ENCODE measurements around the gene RPS28. TPM values are rescaled to one million over a fixed set of nuclear protein-coding genes. Genes with fewer than 3 reads are reported as not detected.
"Not testable (repeated sequence)": the region's sequence is repeated elsewhere in the genome, so short reads cannot be mapped to it uniquely, and the experiment has no call there.

RPS28 gene
- total RNA-seq (2014; rRNA removed; shearing (Covaris generic)) (1,636 and 2,574 TPM in 2 replicates), total RNA-seq (2022) (2,187 and 2,253 TPM in 2 replicates), Bru-seq, nascent RNA (percentile 97 among the genes with signal in this experiment), BruChase-seq, experiment 1, labeled RNA remaining after a 6-hour chase (percentile 97 among the genes with signal in this experiment), BruChase-seq, experiment 2, labeled RNA remaining after a 2-hour chase (percentile 94 among the genes with signal in this experiment)
- long read RNA-seq, transcript RPS28-203 (4 exons, 1,326 nt), result major isoform, 337 of 350 reads
- long read RNA-seq, partial matches to known transcripts, result 5 of 350 reads
- long read RNA-seq, other reads (novel, unspliced or antisense), result 5 of 350 reads

DNA sequence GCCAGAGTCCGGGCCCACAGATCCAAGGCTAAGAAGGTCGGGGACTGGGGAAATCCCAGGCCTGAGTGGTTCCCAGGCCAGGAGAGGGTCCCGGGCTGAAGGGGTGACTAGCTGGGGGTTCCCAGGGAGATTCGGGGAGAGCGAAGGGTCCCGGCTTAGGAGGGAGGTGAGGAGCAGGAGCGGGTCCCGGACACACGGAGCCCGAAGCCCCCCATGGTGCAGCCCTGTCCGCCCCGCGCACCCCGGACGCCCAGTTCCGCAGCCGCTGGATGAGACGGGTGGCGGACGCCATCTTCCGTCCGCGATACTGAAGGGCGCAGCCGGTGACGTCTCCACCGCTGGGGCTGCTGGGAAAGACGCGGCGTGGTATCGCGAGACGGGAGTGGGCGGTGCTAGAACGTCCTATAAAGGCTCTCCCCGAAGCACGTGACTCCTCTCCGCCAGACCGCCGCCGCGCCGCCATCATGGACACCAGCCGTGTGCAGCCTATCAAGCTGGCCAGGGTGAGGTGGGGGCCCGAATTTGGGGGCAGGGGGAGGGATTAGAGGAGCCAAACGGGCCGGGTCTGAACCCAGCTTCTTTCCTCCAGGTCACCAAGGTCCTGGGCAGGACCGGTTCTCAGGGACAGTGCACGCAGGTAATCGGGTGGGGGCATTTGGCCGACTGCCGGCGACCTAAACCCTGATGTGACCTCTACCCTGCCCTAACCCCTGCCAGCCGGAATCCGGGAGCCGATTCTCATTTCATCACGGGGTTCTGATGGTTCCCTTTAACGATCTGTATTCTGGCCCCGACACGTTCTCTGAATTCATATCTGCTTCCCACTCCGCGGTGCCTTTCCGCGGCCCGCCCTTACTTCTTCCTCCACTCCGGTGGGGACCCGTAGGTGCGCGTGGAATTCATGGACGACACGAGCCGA lies at the start of gene RPS28, which contains the start of gene NDUFA7:
Gene RPS28 (plus strand): TSS at position 430 of the 919 bp plus-strand sequence. CDS start 35 bp downstream, at position 465.
Gene NDUFA7 (minus strand): TSS at position 309 of the 919 bp plus-strand sequence. CDS start 17 bp downstream, at position 292.
- H4K20me1 ChIP-seq (ENCODE audit: insufficient read depth, low read length), result peaks cover 12% of the 10 kb centered on the region
- H3K4me2 ChIP-seq (ENCODE audit: low read length), result peak within 1 kb of the TSS; percentile 99
- peak; percentile 98 for DNase-seq (ENCODE audit: low spot score)
- TF ChIP-seq EZH2phosphoT487 (IDR thresholded peaks at IDR 0.05; ENCODE audit: borderline replicate concordance, low read depth, low read length), result no peak
- TF ChIP-seq, protein P1, sequence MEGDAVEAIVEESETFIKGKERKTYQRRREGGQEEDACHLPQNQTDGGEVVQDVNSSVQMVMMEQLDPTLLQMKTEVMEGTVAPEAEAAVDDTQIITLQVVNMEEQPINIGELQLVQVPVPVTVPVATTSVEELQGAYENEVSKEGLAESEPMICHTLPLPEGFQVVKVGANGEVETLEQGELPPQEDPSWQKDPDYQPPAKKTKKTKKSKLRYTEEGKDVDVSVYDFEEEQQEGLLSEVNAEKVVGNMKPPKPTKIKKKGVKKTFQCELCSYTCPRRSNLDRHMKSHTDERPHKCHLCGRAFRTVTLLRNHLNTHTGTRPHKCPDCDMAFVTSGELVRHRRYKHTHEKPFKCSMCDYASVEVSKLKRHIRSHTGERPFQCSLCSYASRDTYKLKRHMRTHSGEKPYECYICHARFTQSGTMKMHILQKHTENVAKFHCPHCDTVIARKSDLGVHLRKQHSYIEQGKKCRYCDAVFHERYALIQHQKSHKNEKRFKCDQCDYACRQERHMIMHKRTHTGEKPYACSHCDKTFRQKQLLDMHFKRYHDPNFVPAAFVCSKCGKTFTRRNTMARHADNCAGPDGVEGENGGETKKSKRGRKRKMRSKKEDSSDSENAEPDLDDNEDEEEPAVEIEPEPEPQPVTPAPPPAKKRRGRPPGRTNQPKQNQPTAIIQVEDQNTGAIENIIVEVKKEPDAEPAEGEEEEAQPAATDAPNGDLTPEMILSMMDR (conservative IDR thresholded peaks at IDR 0.05; ENCODE audit: low read length), result 0 out of 2 replicates have a peak, but pooled peaks have one; percentile 27
- H3K79me2 ChIP-seq (ENCODE audit: insufficient read depth, low read depth, low read length), result peaks cover 49% of the 10 kb centered on the region
- H3K4me3 ChIP-seq (ENCODE audit: low read depth, low read length, poor library complexity, severe bottlenecking), result peak within 1 kb of the TSS; percentile 100
- peaks cover 60% of the 10 kb centered on the region for H3K36me3 ChIP-seq (ENCODE audit: insufficient read depth, low read length)
- H3K9me3 ChIP-seq (ENCODE audit: low read length), result no peaks in the 10 kb centered on the region
- H3K4me1 ChIP-seq (ENCODE audit: insufficient read depth, low read length, poor library complexity, severe bottlenecking), result peaks cover 55% of the 10 kb centered on the region
- H3K27ac ChIP-seq (ENCODE audit: low read depth, low read length, poor library complexity, severe bottlenecking), result peak within 1 kb of the TSS; percentile 67
- BruUV-seq (replicated peaks), result TSS peak; percentile 97
- ChIA-PET CTCF (ENCODE audit: unreplicated experiment) (interaction anchor here (0.6 kb wide), 2 partner anchors 125 to 317 kb away, joined by 5 to 7 read pairs; no protein-coding TSS in a partner anchor), POLR2A (interaction anchor here (0.5 to 0.6 kb wide), 3 partner anchors 14 to 67 kb away, joined by 3 to 4 read pairs (median 4); no protein-coding TSS in a partner anchor)
- intact Hi-C loops (cut with micrococcal nuclease; ENCODE audit: unreplicated experiment), result loop anchor here (5.0 kb wide), 1 partner anchor 54 kb away; no protein-coding TSS in a partner anchor
- no peaks in the 10 kb centered on the region for H3K9me2 ChIP-seq (ENCODE audit: insufficient read depth, low read length)
- H2AFZ ChIP-seq (ENCODE audit: low read length), result peak within 1 kb of the TSS; percentile 64; the same call in 1 of the 2 replicates

DNA sequence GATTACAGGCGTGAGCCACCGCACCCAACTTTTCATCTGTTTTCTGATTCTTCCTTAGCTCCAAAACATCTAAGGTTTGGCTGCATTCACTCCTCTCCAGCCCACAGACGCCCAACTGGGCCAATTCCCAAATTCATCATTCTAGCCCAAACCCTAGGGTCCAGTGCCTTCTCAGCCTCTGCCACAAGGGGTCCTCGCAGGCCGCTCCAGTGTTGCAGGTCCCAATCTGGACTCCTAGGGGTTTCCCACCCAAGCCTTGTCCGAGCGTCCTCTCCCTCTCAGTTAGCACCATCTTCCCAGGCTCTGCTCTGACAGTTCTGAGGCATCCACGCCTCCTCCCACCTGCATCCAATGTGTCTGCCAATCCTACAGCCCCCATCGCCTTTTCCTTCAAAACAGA lies 44.8 kb upstream of the RPS28 start:
- H3K4me1 ChIP-seq (ENCODE audit: insufficient read depth, low read length, poor library complexity, severe bottlenecking); CTCF ChIA-PET (ENCODE audit: unreplicated experiment): not testable (repeated sequence)

DNA sequence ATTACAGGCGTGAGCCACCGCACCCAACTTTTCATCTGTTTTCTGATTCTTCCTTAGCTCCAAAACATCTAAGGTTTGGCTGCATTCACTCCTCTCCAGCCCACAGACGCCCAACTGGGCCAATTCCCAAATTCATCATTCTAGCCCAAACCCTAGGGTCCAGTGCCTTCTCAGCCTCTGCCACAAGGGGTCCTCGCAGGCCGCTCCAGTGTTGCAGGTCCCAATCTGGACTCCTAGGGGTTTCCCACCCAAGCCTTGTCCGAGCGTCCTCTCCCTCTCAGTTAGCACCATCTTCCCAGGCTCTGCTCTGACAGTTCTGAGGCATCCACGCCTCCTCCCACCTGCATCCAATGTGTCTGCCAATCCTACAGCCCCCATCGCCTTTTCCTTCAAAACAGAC lies 30.0 kb upstream of the RPS28 start:
- POLR2A ChIA-PET; CTCF ChIA-PET (ENCODE audit: unreplicated experiment); H3K79me2 ChIP-seq (ENCODE audit: insufficient read depth, low read depth, low read length); H4K20me1 ChIP-seq (ENCODE audit: insufficient read depth, low read length); H3K36me3 ChIP-seq (ENCODE audit: insufficient read depth, low read length); H3K9me3 ChIP-seq (ENCODE audit: low read length); H3K27ac ChIP-seq (ENCODE audit: low read depth, low read length, poor library complexity, severe bottlenecking); H3K4me3 ChIP-seq (ENCODE audit: low read depth, low read length, poor library complexity, severe bottlenecking); BruUV-seq (replicated peaks); H3K9me2 ChIP-seq (ENCODE audit: insufficient read depth, low read length); H2AFZ ChIP-seq (ENCODE audit: low read length); H3K4me2 ChIP-seq (ENCODE audit: low read length); intact Hi-C loops (cut with micrococcal nuclease; ENCODE audit: unreplicated experiment); DNase-seq (ENCODE audit: low spot score); H3K4me1 ChIP-seq (ENCODE audit: insufficient read depth, low read length, poor library complexity, severe bottlenecking): not testable (repeated sequence)

More for the DNA sequence above, 44.8 kb upstream of the RPS28 start:
- H3K9me2 ChIP-seq (ENCODE audit: insufficient read depth, low read length); H3K4me3 ChIP-seq (ENCODE audit: low read depth, low read length, poor library complexity, severe bottlenecking); H3K79me2 ChIP-seq (ENCODE audit: insufficient read depth, low read depth, low read length); H3K36me3 ChIP-seq (ENCODE audit: insufficient read depth, low read length); intact Hi-C loops (cut with micrococcal nuclease; ENCODE audit: unreplicated experiment); H4K20me1 ChIP-seq (ENCODE audit: insufficient read depth, low read length); BruUV-seq (replicated peaks); H2AFZ ChIP-seq (ENCODE audit: low read length); H3K4me2 ChIP-seq (ENCODE audit: low read length); H3K27ac ChIP-seq (ENCODE audit: low read depth, low read length, poor library complexity, severe bottlenecking); DNase-seq (ENCODE audit: low spot score); POLR2A ChIA-PET; H3K9me3 ChIP-seq (ENCODE audit: low read length): not testable (repeated sequence)
